NCI-H1694 (cell line): ENCODE results near the gene TRABD2A.

Experiments
- DNase-seq: peaks from one replicate; lab custom pipeline; 2025; lab: John Stamatoyannopoulos, UW

Gene TRABD2A

GRCh38 chr2:84817239-84817655 lies 63.6 kb downstream of the TRABD2A start:
- DNase-seq = no peak

GRCh38 chr2:84816426-84817026 lies 64.4 kb downstream of the TRABD2A start:
- DNase-seq = no peak

GRCh38 chr2:84815146-84815545 lies 65.7 kb downstream of the TRABD2A start:
- DNase-seq = no peak

GRCh38 chr2:84811839-84812431 lies 68.9 kb downstream of the TRABD2A start:
- no peak for DNase-seq

- no peak for DNase-seq
These were observed 72.6 kb downstream of the TRABD2A start for GRCh38 chr2:84808279-84808678.

- DNase-seq = no peak
These were observed 73.8 kb downstream of the TRABD2A start for GRCh38 chr2:84807063-84807485.

GRCh38 chr2:84805250-84805958 lies 75.5 kb downstream of the TRABD2A start:
- no peak for DNase-seq

- no peak for DNase-seq
These were observed 79.1 kb downstream of the TRABD2A start for GRCh38 chr2:84801811-84802210.

GRCh38 chr2:84800194-84800805 lies 80.6 kb downstream of the TRABD2A start:
- DNase-seq = no peak

- no peak for DNase-seq
These were observed 81.1 kb downstream of the TRABD2A start for GRCh38 chr2:84799772-84800171.

- no peak for DNase-seq
These were observed 83.6 kb downstream of the TRABD2A start for GRCh38 chr2:84797271-84797670.

- no peak for DNase-seq
These were observed 84.1 kb downstream of the TRABD2A start for GRCh38 chr2:84796798-84797197.

- no peak for DNase-seq
These were observed 87.2 kb downstream of the TRABD2A start for GRCh38 chr2:84793641-84794040.

GRCh38 chr2:84792856-84793522 lies 87.9 kb downstream of the TRABD2A start:
- DNase-seq = no peak

GRCh38 chr2:84788498-84788897 lies 92.4 kb downstream of the TRABD2A start:
- no peak for DNase-seq

- no peak for DNase-seq
These were observed 92.9 kb downstream of the TRABD2A start for GRCh38 chr2:84788027-84788426.

- no peak for DNase-seq
These were observed 94.3 kb downstream of the TRABD2A start for GRCh38 chr2:84786601-84787000.

GRCh38 chr2:84785950-84786349 lies 94.9 kb downstream of the TRABD2A start:
- DNase-seq = no peak

- DNase-seq = no peak
These were observed 98.0 kb downstream of the TRABD2A start for GRCh38 chr2:84782717-84783442.

- no peak for DNase-seq
These were observed 98.8 kb downstream of the TRABD2A start for GRCh38 chr2:84781942-84782716.

GRCh38 chr2:84779781-84780180 lies 101.1 kb downstream of the TRABD2A start:
- DNase-seq = no peak
